K562 (cell line): ENCODE data around the gene LY6G5B. TPM values are rescaled to one million over a fixed set of nuclear protein-coding genes. Genes with fewer than 3 reads are reported as not detected.
A peak's percentile ranks its signal among the peaks of the same experiment; 100 is the strongest.

Experiments
- ATAC-seq: fragments of 200-7000 bp; cut with Tn5 transposase; 3 replicates; pipeline ENCODE4 v1.9.1; 2020; ENCODE audit warnings: moderate library complexity
- BruUV-seq: library from RNA; stranded (reverse); fragments of 400-500 nt; replicated peaks from 2 replicates; lab custom pipeline; 2021; lab: Mats Ljungman, UMichigan
- CTCF ChIA-PET: fragments of 300-600 bp; formaldehyde crosslinking; extraction: SDS; loops from one replicate; lab custom pipeline; 2021; ENCODE audit warnings: low intra/inter-chr PET ratio; lab: Yijun Ruan, JAX
- POLR2A ChIA-PET: fragments of 300-600, 350-650 bp; sonication (Branson Sonifier 250); formaldehyde crosslinking; extraction: SDS; loops from one replicate; lab custom pipeline; 2021; ENCODE audit warnings: antibody characterized with exemption, inconsistent platforms; lab: Yijun Ruan, JAX
- DNase-seq, 4 experiments: peaks; one replicate each; pipeline versions ENCODE4 v3.0.0 to v3.0.0-alpha.2; 2011 to 2018; ENCODE audit warnings: low spot score in 3 of 4, mixed read lengths in 3 of 4; ENCODE audit errors: extremely low read depth in 1 of 4
- FAIRE-seq: peaks from 2 replicates; lab custom pipeline; 2011; peaks lifted over from hg19 to GRCh38; lab: Jason Lieb, UNC
- H2AFZ ChIP-seq: 2 replicates; pipeline ENCODE4 v1.6.0; 2011; ENCODE audit warnings: low read depth, low read length, control low read depth, inconsistent platforms
- H3K27ac ChIP-seq: fragments of 200-600 bp; 3 replicates; pipeline ENCODE4 v1.8.0; 2011; ENCODE audit warnings: low read depth, mild to moderate bottlenecking, control low read depth, inconsistent platforms, low read length, moderate library complexity, mixed read lengths; ENCODE audit errors: extremely low read depth
- H3K27me3 ChIP-seq, 2 experiments: fragments of 300-600 bp in 1 of 2; 2 replicates in 1 of 2; 3 replicates in 1 of 2; pipeline versions ENCODE4 v1.6.0 to v1.8.0; 2011; ENCODE audit warnings: inconsistent platforms in 2 of 2, low read length in 2 of 2, mild to moderate bottlenecking in 1 of 2, mixed read lengths in 1 of 2, moderate library complexity in 1 of 2; ENCODE audit not compliant: control insufficient read depth in 2 of 2, insufficient read depth in 2 of 2
- H3K36me3 ChIP-seq: fragments of 300-600 bp; 3 replicates; pipeline ENCODE4 v1.8.0; 2011; ENCODE audit warnings: mild to moderate bottlenecking, low read length, inconsistent platforms; ENCODE audit not compliant: control insufficient read depth, insufficient read depth
- H3K4me1 ChIP-seq, 2 experiments: fragments of 200-600 bp in 1 of 2; replicated peaks in 1 of 2; 2 replicates in 1 of 2; 3 replicates in 1 of 2; pipeline versions ENCODE4 v1.5.1 to v1.8.0; 2011; ENCODE audit warnings: inconsistent platforms in 2 of 2, low read length in 2 of 2, mild to moderate bottlenecking in 1 of 2, mixed read lengths in 1 of 2, moderate library complexity in 1 of 2; ENCODE audit not compliant: control insufficient read depth in 2 of 2, insufficient read depth in 2 of 2
- H3K4me2 ChIP-seq: 2 replicates; pipeline ENCODE4 v1.6.1; 2011; ENCODE audit warnings: low read length, control low read depth, inconsistent platforms, mixed read lengths; ENCODE audit not compliant: insufficient read depth
- H3K4me3 ChIP-seq: fragments of 200-600 bp; sonication (generic), shearing (Covaris generic); 2 replicates; pipeline ENCODE4 v1.5.1; 2016; ENCODE audit warnings: control low read depth, inconsistent platforms
- H3K79me2 ChIP-seq: fragments of 200-600 bp; 3 replicates; pipeline ENCODE4 v1.8.0; 2011; ENCODE audit warnings: low read length, inconsistent platforms; ENCODE audit not compliant: control insufficient read depth, insufficient read depth
- H3K9ac ChIP-seq, 2 experiments: 2 replicates each; pipeline versions ENCODE4 v1.6.0 to v1.6.1; 2011; ENCODE audit warnings: low read depth in 2 of 2, low read length in 2 of 2, control low read depth in 1 of 2, inconsistent platforms in 1 of 2, mild to moderate bottlenecking in 1 of 2, mixed read lengths in 1 of 2; ENCODE audit not compliant: insufficient read depth in 1 of 2
- H3K9me1 ChIP-seq: one replicate; pipeline ENCODE4 v1.6.0; 2011; ENCODE audit warnings: inconsistent platforms, mild to moderate bottlenecking, low read length, moderate library complexity; ENCODE audit not compliant: control insufficient read depth, insufficient read depth
- H3K9me3 ChIP-seq: replicated peaks from 2 replicates; pipeline ENCODE4 v1.5.1; 2011; ENCODE audit warnings: low read depth, low read length, inconsistent platforms; ENCODE audit not compliant: control insufficient read depth, insufficient read depth
- H4K20me1 ChIP-seq: replicated peaks from 2 replicates; pipeline ENCODE4 v1.6.1; 2011; ENCODE audit warnings: low read length, inconsistent platforms, mixed read lengths; ENCODE audit not compliant: control insufficient read depth, insufficient read depth
- C11orf30 ChIP-seq: fragments of 450-650 bp; IDR thresholded peaks from 2 replicates; pipeline ENCODE4 v1.6.1; 2016; ENCODE audit warnings: low read depth, mild to moderate bottlenecking
- CC2D1A ChIP-seq: fragments of 450-650 bp; IDR thresholded peaks from 2 replicates; pipeline ENCODE4 v1.6.1; 2017; ENCODE audit warnings: mild to moderate bottlenecking
- CHD2 ChIP-seq: IDR thresholded peaks from 2 replicates; pipeline ENCODE4 v1.6.1; 2011; ENCODE audit warnings: low read depth, low read length
- CREB1 ChIP-seq, 2 experiments: sonication (generic) in 1 of 2; formaldehyde crosslinking in 1 of 2; IDR thresholded peaks; 2 replicates each; pipeline versions ENCODE4 v1.6.1 to v1.8.0; 2012 to 2022; ENCODE audit warnings: inconsistent platforms in 1 of 2, mild to moderate bottlenecking in 1 of 2, missing genetic modification reagents in 1 of 2, moderate library complexity in 1 of 2
- DACH1 ChIP-seq: fragments of 450-650 bp; IDR thresholded peaks from 2 replicates; pipeline ENCODE4 v1.6.1; 2018; ENCODE audit not compliant: partially characterized antibody
- HDAC6 ChIP-seq: IDR thresholded peaks from 2 replicates; pipeline ENCODE4 v1.6.1; 2012; ENCODE audit warnings: low read depth, mild to moderate bottlenecking, control low read depth, inconsistent platforms, low read length, moderate library complexity
- LCOR ChIP-seq: sonication (generic); formaldehyde crosslinking; IDR thresholded peaks from 2 replicates; pipeline ENCODE4 v1.8.0; 2022; ENCODE audit warnings: mild to moderate bottlenecking, missing genetic modification reagents
- MYBL2 ChIP-seq, 2 experiments: fragments of 450-650 bp in 1 of 2; sonication (generic) in 1 of 2; formaldehyde crosslinking in 1 of 2; IDR thresholded peaks; 2 replicates each; pipeline versions ENCODE4 v1.6.1 to v1.8.1; 2017 to 2022; ENCODE audit warnings: borderline replicate concordance in 1 of 2, inconsistent platforms in 1 of 2, low read depth in 1 of 2, mild to moderate bottlenecking in 1 of 2, missing genetic modification reagents in 1 of 2, moderate library complexity in 1 of 2
- MYC ChIP-seq, 2 experiments: fragments of 250-450 bp in 1 of 2; sonication (Bioruptor Pico) in 1 of 2; IDR thresholded peaks; 2 replicates each; pipeline versions ENCODE4 v1.5.1 to v1.6.1; 2012 to 2021; ENCODE audit warnings: low read depth in 2 of 2, borderline replicate concordance in 1 of 2, improper control_type of control experiment in 1 of 2, low read length in 1 of 2, mild to moderate bottlenecking in 1 of 2, moderate library complexity in 1 of 2
- NR2C1 ChIP-seq, 2 experiments: fragments of 450-650 bp; IDR thresholded peaks; 2 replicates each; pipeline ENCODE4 v1.6.1; 2017; ENCODE audit warnings: mild to moderate bottlenecking in 2 of 2, antibody characterized with exemption in 1 of 2, inconsistent platforms in 1 of 2, missing compliant biosample characterization in 1 of 2, missing genetic modification characterization in 1 of 2
- PCBP1 ChIP-seq: fragments of 200-400 bp; formaldehyde crosslinking; IDR thresholded peaks from 2 replicates; pipeline ENCODE4 v1.6.1; 2018; ENCODE audit warnings: mild to moderate bottlenecking, low read depth, low read length; ENCODE audit not compliant: poor library complexity, severe bottlenecking
- POLR2A ChIP-seq: fragments of 450-650 bp; conservative IDR thresholded peaks from 2 replicates; pipeline ENCODE4 v1.6.1; 2016
- POLR2H ChIP-seq: IDR thresholded peaks from 2 replicates; pipeline ENCODE4 v1.6.1; 2016; ENCODE audit warnings: missing genetic modification characterization, low read depth, mild to moderate bottlenecking, control low read depth, missing compliant biosample characterization, moderate library complexity
- XRCC4 ChIP-seq: IDR thresholded peaks from one replicate; pipeline ENCODE4 v1.6.1; 2011; ENCODE audit not compliant: insufficient read depth, insufficient read length; ENCODE audit errors: extremely low read depth
- ZBTB17 ChIP-seq: fragments of 450-650 bp; formaldehyde crosslinking; IDR thresholded peaks from 2 replicates; pipeline ENCODE4 v1.4.0; 2020; ENCODE audit warnings: mild to moderate bottlenecking
- ZNF253 ChIP-seq: fragments of 250-450 bp; sonication (Bioruptor Pico); conservative IDR thresholded peaks from 2 replicates; pipeline ENCODE4 v1.6.1; 2021; ENCODE audit warnings: mild to moderate bottlenecking
- ZNF699 ChIP-seq: fragments of 250-450 bp; sonication (Bioruptor Pico); IDR thresholded peaks from 2 replicates; pipeline ENCODE4 v1.8.0; 2021; ENCODE audit warnings: mild to moderate bottlenecking, moderate library complexity; ENCODE audit not compliant: insufficient replicate concordance
- WGBS: fragments of 100-300 bp; shearing (Covaris generic); methylation state at CpG from one replicate; pipeline ENCODE4 v1.1.6; 2016; ENCODE audit warnings: low coverage, mixed read lengths; ENCODE audit not compliant: insufficient coverage; ENCODE audit errors: missing lambda C conversion rate; 5-methylcytosine and 5-hydroxymethylcytosine counted together
- in situ Hi-C: fragments of 300-500 bp; cut with MboI; formaldehyde crosslinking; loops from 4 replicates; pipeline ENCODE4 v1.15.0; 2018; ENCODE audit warnings: inconsistent platforms, mixed read lengths
- intact Hi-C: fragments of 100-400 bp; cut with micrococcal nuclease; formaldehyde crosslinking; loops from 2 replicates; pipeline ENCODE4 v1.14.2; 2022
- polyA plus RNA-seq, 8 experiments: library from polyadenylated mRNA; depleted of rRNA in 4 of 8; stranded (reverse) in 5 of 8; unstranded in 3 of 8; fragments of >200 nt; fragmentation: Nextera tagmentation in 2 of 8; fragmentation: Illumina TruSeq in 1 of 8; extraction: Ambion mirVana in 2 of 8; extraction: Trizol in 1 of 8; gene quantifications; 2 replicates each; pipeline versions ENCODE4 v1.2.1 to v1.2.3, GENCODE V29; 2011 to 2014; ENCODE audit warnings: inconsistent platforms in 1 of 8, missing spikeins in 1 of 8
- total RNA-seq, 7 experiments: library from RNA; depleted of rRNA in 6 of 7; stranded (reverse); fragments of >200 nt in 6 of 7; fragmentation: Illumina TruSeq in 2 of 7; extraction: Trizol in 2 of 7; gene quantifications; 2 replicates each; pipeline versions ENCODE4 v1.2.1 to v1.2.3, GENCODE V29; 2011 to 2021; ENCODE audit warnings: low replicate concordance in 1 of 7
- TF ChIP-seq, protein P1 (sequence below): fragments of 250-450 bp; sonication (Bioruptor Pico); IDR thresholded peaks from 2 replicates; pipeline ENCODE4 v1.4.0; 2020
- TF ChIP-seq, protein P2 (sequence below): fragments of 250-450 bp; sonication (Bioruptor Pico); IDR thresholded peaks from 2 replicates; pipeline ENCODE4 v1.4.0; 2020; ENCODE audit warnings: mild to moderate bottlenecking

The LY6G5B gene
- total and polyA plus RNA-seq, 9 of the 15 experiments (the other 6 are each of a cell fraction or from before 2014, with no cell fraction given), result 6.0 to 27.0 (median 7.5) TPM

GRCh38 chr6:31711233-31711632, 41.5 kb downstream of the LY6G5B start (continued):
- no peak for TF ChIP-seq HDAC6
- TF ChIP-seq ZNF699 (CRISPR knock-in tag), result no peak
- no peak for TF ChIP-seq MYC (IDR thresholded peaks at IDR 0.05; ENCODE audit: low read depth, low read length)
- 0 out of 2 replicates have a peak, but pooled peaks have one; percentile 20 for TF ChIP-seq MYC (CRISPR knock-in tag; IDR thresholded peaks at IDR 0.05; ENCODE audit: borderline replicate concordance, low read depth)
- TF ChIP-seq ZBTB17 (CRISPR knock-in tag), result 0 out of 2 replicates have a peak, but pooled peaks have one; percentile 40
- TF ChIP-seq, all 486 proteins: peak for 15

GRCh38 chr6:31712296-31712695, 42.5 kb downstream of the LY6G5B start:
- Histone ChIP-seq H3K36me3 (no peaks in the 10 kb centered on the region), H3K4me3 (no peak overlapping the region), H3K4me1 (peaks cover 25 to 42% of the 10 kb centered on the region in 2 experiments), H4K20me1 (no peaks in the 10 kb centered on the region), H3K9ac (peak overlapping the region in 1 of 2 experiments; percentile 82; a peak in 2 of 4 replicates), H3K27me3 (no peaks in the 10 kb centered on the region), H3K9me1 (no peaks in the 10 kb centered on the region), H3K9me3 (no peaks in the 10 kb centered on the region), H2AFZ (0 out of 2 replicates have a peak overlapping the region, but pooled peaks have one; percentile 5), H3K27ac (no peak overlapping the region), H3K4me2 (no peak overlapping the region), H3K79me2 (no peaks in the 10 kb centered on the region)
- ATAC-seq (no peak), DNase-seq (no peak), FAIRE-seq (no peak)
- intact Hi-C loops (no loop called here), in situ Hi-C loops (no loop called here)
- ChIA-PET POLR2A (interaction anchor here (0.6 to 12.4 kb wide), 6 partner anchors 9 to 91 kb away, joined by 3 to 223 read pairs (median 9); partner anchors contain the start of genes ABHD16A, DDAH2, LY6G6C and MPIG6B), CTCF (no interaction called here)
- no TSS peak for BruUV-seq
- WGBS, result 74% methylated on average over 8 of the region's 8 CpGs
- TF ChIP-seq POLR2H (tag) (no peak), XRCC4 (no peak), POLR2A (no peak), NR2C1 (IDR thresholded peaks at IDR 0.05) (no peak), NR2C1 (tag; IDR thresholded peaks at IDR 0.05) (no peak), LCOR (CRISPR knock-in tag) (no peak), MYBL2 (IDR thresholded peaks at IDR 0.05; ENCODE audit: low read depth) (no peak), MYBL2 (CRISPR knock-in tag; IDR thresholded peaks at IDR 0.05; ENCODE audit: borderline replicate concordance) (no peak), DACH1 (no peak), CHD2 (no peak), PCBP1 (no peak), CREB1 (IDR thresholded peaks at IDR 0.05) (no peak), CREB1 (CRISPR knock-in tag; IDR thresholded peaks at IDR 0.05) (no peak), ZNF253 (CRISPR knock-in tag) (no peak), CC2D1A (no peak), C11orf30 (no peak)
- TF ChIP-seq, protein P1, sequence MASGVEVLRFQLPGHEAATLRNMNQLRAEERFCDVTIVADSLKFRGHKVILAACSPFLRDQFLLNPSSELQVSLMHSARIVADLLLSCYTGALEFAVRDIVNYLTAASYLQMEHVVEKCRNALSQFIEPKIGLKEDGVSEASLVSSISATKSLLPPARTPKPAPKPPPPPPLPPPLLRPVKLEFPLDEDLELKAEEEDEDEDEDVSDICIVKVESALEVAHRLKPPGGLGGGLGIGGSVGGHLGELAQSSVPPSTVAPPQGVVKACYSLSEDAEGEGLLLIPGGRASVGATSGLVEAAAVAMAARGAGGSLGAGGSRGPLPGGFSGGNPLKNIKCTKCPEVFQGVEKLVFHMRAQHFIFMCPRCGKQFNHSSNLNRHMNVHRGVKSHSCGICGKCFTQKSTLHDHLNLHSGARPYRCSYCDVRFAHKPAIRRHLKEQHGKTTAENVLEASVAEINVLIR (CRISPR knock-in tag), result no peak
- TF ChIP-seq, protein P2, sequence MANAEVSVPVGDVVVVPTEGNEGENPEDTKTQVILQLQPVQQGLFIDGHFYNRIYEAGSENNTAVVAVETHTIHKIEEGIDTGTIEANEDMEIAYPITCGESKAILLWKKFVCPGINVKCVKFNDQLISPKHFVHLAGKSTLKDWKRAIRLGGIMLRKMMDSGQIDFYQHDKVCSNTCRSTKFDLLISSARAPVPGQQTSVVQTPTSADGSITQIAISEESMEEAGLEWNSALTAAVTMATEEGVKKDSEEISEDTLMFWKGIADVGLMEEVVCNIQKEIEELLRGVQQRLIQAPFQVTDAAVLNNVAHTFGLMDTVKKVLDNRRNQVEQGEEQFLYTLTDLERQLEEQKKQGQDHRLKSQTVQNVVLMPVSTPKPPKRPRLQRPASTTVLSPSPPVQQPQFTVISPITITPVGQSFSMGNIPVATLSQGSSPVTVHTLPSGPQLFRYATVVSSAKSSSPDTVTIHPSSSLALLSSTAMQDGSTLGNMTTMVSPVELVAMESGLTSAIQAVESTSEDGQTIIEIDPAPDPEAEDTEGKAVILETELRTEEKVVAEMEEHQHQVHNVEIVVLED (CRISPR knock-in tag), result no peak
